Panc1 (cell line): ENCODE results near the gene LIX1L.
A peak's percentile ranks its signal among the peaks of the same experiment; 100 is the strongest.

Experiments
- POLR2AphosphoS5 ChIP-seq: IDR thresholded peaks from 2 replicates; pipeline ENCODE4 v1.6.1; 2012; ENCODE audit warnings: mild to moderate bottlenecking, low read depth, low read length, moderate library complexity
- TF ChIP-seq, protein P1 (sequence below), 2 experiments: IDR thresholded peaks; 2 replicates each; pipeline ENCODE4 v1.6.1; 2011 to 2012; ENCODE audit warnings: low read depth in 2 of 2, control low read depth in 1 of 2, low read length in 1 of 2, mild to moderate bottlenecking in 1 of 2, moderate library complexity in 1 of 2; ENCODE audit not compliant: insufficient read depth in 1 of 2
- TF ChIP-seq, protein P2 (sequence below): fragments of 450-650 bp; IDR thresholded peaks from 2 replicates; pipeline ENCODE4 v1.5.1; 2017; ENCODE audit warnings: mild to moderate bottlenecking

DNA sequence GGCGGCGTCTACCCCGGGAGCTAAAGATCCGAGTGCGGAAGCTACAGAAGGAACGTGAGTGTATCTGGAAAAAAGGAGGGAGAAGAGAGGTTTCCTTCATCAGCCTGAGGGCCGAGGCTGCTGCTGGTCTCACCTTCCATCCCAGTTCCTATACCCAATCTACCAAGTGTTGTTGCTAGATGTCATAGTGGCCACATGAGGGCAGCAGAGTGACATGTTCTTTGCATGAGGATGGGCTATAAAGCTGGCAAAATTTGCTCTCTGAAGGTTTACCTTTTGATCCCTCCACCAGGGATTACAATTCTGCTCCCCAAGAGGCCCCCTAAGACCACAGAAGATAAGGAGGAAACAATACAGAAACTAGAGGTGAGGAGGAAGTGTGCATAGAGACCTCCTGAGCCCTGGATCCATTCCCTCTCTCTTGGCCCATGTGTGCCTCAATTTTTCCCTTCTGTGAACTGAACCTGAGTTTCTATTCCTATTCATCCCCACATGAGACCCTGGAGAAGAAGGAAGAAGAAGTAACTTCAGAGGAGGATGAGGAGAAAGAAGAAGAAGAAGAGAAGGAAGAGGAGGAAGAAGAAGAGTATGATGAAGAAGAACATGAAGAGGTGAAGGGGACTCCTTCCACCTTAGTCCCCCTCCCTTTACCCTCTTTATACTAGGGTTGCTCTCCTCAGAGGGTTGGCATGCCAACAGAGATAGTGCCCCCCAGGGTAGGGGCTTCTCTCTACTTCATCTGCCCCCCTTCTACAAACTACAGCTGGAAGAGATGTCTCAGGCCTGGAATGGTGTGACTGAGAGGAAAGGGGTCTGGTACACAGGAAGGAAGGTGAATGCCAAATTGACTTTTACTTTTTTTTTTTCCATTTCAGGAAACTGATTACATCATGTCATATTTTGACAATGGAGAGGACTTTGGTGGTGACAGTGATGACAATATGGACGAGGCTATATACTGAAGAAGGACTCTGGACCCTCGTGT is 20.0 kb upstream of the LIX1L start:
- TF ChIP-seq, protein P1, sequence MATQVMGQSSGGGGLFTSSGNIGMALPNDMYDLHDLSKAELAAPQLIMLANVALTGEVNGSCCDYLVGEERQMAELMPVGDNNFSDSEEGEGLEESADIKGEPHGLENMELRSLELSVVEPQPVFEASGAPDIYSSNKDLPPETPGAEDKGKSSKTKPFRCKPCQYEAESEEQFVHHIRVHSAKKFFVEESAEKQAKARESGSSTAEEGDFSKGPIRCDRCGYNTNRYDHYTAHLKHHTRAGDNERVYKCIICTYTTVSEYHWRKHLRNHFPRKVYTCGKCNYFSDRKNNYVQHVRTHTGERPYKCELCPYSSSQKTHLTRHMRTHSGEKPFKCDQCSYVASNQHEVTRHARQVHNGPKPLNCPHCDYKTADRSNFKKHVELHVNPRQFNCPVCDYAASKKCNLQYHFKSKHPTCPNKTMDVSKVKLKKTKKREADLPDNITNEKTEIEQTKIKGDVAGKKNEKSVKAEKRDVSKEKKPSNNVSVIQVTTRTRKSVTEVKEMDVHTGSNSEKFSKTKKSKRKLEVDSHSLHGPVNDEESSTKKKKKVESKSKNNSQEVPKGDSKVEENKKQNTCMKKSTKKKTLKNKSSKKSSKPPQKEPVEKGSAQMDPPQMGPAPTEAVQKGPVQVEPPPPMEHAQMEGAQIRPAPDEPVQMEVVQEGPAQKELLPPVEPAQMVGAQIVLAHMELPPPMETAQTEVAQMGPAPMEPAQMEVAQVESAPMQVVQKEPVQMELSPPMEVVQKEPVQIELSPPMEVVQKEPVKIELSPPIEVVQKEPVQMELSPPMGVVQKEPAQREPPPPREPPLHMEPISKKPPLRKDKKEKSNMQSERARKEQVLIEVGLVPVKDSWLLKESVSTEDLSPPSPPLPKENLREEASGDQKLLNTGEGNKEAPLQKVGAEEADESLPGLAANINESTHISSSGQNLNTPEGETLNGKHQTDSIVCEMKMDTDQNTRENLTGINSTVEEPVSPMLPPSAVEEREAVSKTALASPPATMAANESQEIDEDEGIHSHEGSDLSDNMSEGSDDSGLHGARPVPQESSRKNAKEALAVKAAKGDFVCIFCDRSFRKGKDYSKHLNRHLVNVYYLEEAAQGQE (IDR thresholded peaks at IDR 0.05; ENCODE audit: insufficient read depth in 1 of 2, low read depth in 2 of 2, low read length in 1 of 2) = no peak
- TF ChIP-seq, protein P2, sequence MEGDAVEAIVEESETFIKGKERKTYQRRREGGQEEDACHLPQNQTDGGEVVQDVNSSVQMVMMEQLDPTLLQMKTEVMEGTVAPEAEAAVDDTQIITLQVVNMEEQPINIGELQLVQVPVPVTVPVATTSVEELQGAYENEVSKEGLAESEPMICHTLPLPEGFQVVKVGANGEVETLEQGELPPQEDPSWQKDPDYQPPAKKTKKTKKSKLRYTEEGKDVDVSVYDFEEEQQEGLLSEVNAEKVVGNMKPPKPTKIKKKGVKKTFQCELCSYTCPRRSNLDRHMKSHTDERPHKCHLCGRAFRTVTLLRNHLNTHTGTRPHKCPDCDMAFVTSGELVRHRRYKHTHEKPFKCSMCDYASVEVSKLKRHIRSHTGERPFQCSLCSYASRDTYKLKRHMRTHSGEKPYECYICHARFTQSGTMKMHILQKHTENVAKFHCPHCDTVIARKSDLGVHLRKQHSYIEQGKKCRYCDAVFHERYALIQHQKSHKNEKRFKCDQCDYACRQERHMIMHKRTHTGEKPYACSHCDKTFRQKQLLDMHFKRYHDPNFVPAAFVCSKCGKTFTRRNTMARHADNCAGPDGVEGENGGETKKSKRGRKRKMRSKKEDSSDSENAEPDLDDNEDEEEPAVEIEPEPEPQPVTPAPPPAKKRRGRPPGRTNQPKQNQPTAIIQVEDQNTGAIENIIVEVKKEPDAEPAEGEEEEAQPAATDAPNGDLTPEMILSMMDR = peak; percentile 91
- no peak for TF ChIP-seq POLR2AphosphoS5
